ENCODE data around the gene TXN2. TPM values are rescaled to one million over a fixed set of nuclear protein-coding genes. Genes with fewer than 3 reads are reported as not detected.
"Not testable (repeated sequence)": the region's sequence is repeated elsewhere in the genome, so short reads cannot be mapped to it uniquely, and the experiment has no call there.

TXN2 gene
- 103 TPM for total RNA-seq

GRCh38 chr22:36481393-36482168 is at the start of gene TXN2:
TXN2 (minus strand) TSS chr22:36481640; CDS start chr22:36480837, 803 bp downstream.
- ATAC-seq = peak; percentile 95

- ATAC-seq = peak; percentile 95
Observed at GRCh38 chr22:36528795-36529751, 47.6 kb upstream of the TXN2 start, which contains the start of gene EIF3D. EIF3D (minus strand) TSS chr22:36529166; CDS start chr22:36526121, 3,045 bp downstream.

- ATAC-seq = peak; percentile 9
Observed at GRCh38 chr22:36528341-36528740, 46.9 kb upstream of the TXN2 start.

- ATAC-seq = no peak
Observed at GRCh38 chr22:36522662-36523061, 41.2 kb upstream of the TXN2 start.

GRCh38 chr22:36520423-36520822 is 39.0 kb upstream of the TXN2 start:
- no peak for ATAC-seq

GRCh38 chr22:36519906-36520305 is 38.5 kb upstream of the TXN2 start:
- not testable (repeated sequence) for ATAC-seq

- no peak for ATAC-seq
Observed at GRCh38 chr22:36514766-36515165, 33.3 kb upstream of the TXN2 start.

- no peak for ATAC-seq
Observed at GRCh38 chr22:36512991-36513390, 31.6 kb upstream of the TXN2 start.

- ATAC-seq = no peak
Observed at GRCh38 chr22:36512333-36512732, 30.9 kb upstream of the TXN2 start.

GRCh38 chr22:36510966-36511881 is 29.8 kb upstream of the TXN2 start:
- ATAC-seq = peak; percentile 52

GRCh38 chr22:36510384-36510783 is 28.9 kb upstream of the TXN2 start:
- peak; percentile 86 for ATAC-seq

GRCh38 chr22:36507518-36508010 is 26.1 kb upstream of the TXN2 start:
- no peak for ATAC-seq

- ATAC-seq = peak; percentile 59
Observed at GRCh38 chr22:36506637-36507517, 25.4 kb upstream of the TXN2 start, which contains the start of gene FOXRED2. FOXRED2 (minus strand) TSS chr22:36507040; CDS start chr22:36506422, 618 bp downstream.

GRCh38 chr22:36505998-36506635 is 24.7 kb upstream of the TXN2 start:
- no peak for ATAC-seq

GRCh38 chr22:36497910-36498665 is 16.6 kb upstream of the TXN2 start:
- no peak for ATAC-seq

GRCh38 chr22:36493690-36494110 is 12.3 kb upstream of the TXN2 start:
- ATAC-seq = no peak

GRCh38 chr22:36492109-36492508 is 10.7 kb upstream of the TXN2 start:
- ATAC-seq = no peak

- no peak for ATAC-seq
Observed at GRCh38 chr22:36491155-36491554, 9.7 kb upstream of the TXN2 start.

GRCh38 chr22:36486619-36487384 is 5.4 kb upstream of the TXN2 start:
- no peak for ATAC-seq

Measured in esophagus mucosa (tissue), 1 donor.